GM23338 (cell line): Measurements from ENCODE around the gene C5orf34. TPM values are rescaled to one million over a fixed set of nuclear protein-coding genes. Genes with fewer than 3 reads are reported as not detected.

ENCODE experiments used
- ATAC-seq: fragments of 200-7000 bp; cut with Tn5 transposase; 3 replicates; pipeline ENCODE4 v1.9.1; 2020
- DNase-seq: peaks from one replicate; pipeline ENCODE4 v3.0.0-alpha.2; 2015; ENCODE audit warnings: low spot score
- H2AFZ ChIP-seq: fragments of 200-600 bp; sonication (generic); 2 replicates; pipeline ENCODE4 v1.8.0; 2016; ENCODE audit warnings: antibody characterized with exemption, mild to moderate bottlenecking, moderate library complexity
- H3F3A ChIP-seq: fragments of 200-600 bp; sonication (generic); replicated peaks from 2 replicates; pipeline ENCODE4 v1.8.0; 2017; ENCODE audit warnings: antibody characterized with exemption, mixed run types, low read depth
- H3K27ac ChIP-seq: fragments of 200-600 bp; sonication (generic); 2 replicates; pipeline ENCODE4 v1.6.1; 2016; ENCODE audit warnings: low read depth
- H3K27me3 ChIP-seq: fragments of 200-600 bp; sonication (generic); 2 replicates; pipeline ENCODE4 v1.8.0; 2016; ENCODE audit warnings: mild to moderate bottlenecking, mixed run types, moderate library complexity; ENCODE audit not compliant: insufficient read depth
- H3K36me3 ChIP-seq: fragments of 200-600 bp; sonication (generic); 2 replicates; pipeline ENCODE4 v1.8.0; 2016; ENCODE audit warnings: mild to moderate bottlenecking; ENCODE audit not compliant: insufficient read depth
- H3K4me1 ChIP-seq: fragments of 200-600 bp; sonication (generic); 2 replicates; pipeline ENCODE4 v1.8.0; 2016; ENCODE audit warnings: mild to moderate bottlenecking, moderate library complexity; ENCODE audit not compliant: insufficient read depth
- H3K4me2 ChIP-seq: fragments of 200-600 bp; sonication (generic); 2 replicates; pipeline ENCODE4 v1.7.1; 2017; ENCODE audit warnings: mixed run types
- H3K4me3 ChIP-seq: fragments of 200-600 bp; sonication (generic); 2 replicates; pipeline ENCODE4 v1.6.1; 2016; ENCODE audit warnings: mixed run types
- H3K79me2 ChIP-seq: fragments of 200-600 bp; sonication (generic); replicated peaks from 2 replicates; pipeline ENCODE4 v1.8.0; 2017; ENCODE audit warnings: mild to moderate bottlenecking; ENCODE audit not compliant: insufficient read depth
- H3K9me2 ChIP-seq: fragments of 200-600 bp; sonication (generic); 2 replicates; pipeline ENCODE4 v1.8.0; 2017; ENCODE audit not compliant: insufficient read depth
- H4K20me1 ChIP-seq: fragments of 200-600 bp; sonication (generic); replicated peaks from 2 replicates; pipeline ENCODE4 v1.8.0; 2017; ENCODE audit warnings: mild to moderate bottlenecking; ENCODE audit not compliant: insufficient read depth
- H3K27ac Mint-ChIP-seq: 2 replicates; pipeline ENCODE4 v1.8.0; 2020; ENCODE audit warnings: inconsistent platforms, mild to moderate bottlenecking, moderate library complexity, mixed read lengths
- H3K27me3 Mint-ChIP-seq: 3 replicates; pipeline ENCODE4 v1.8.0; 2022; ENCODE audit warnings: low read depth, mild to moderate bottlenecking, moderate library complexity, mixed read lengths, inconsistent platforms; ENCODE audit not compliant: insufficient read depth, poor library complexity
- H3K36me3 Mint-ChIP-seq: 3 replicates; pipeline ENCODE4 v1.8.0; 2021; ENCODE audit warnings: low read depth, mild to moderate bottlenecking, inconsistent platforms, moderate library complexity, mixed read lengths
- H3K4me1 Mint-ChIP-seq: 3 replicates; pipeline ENCODE4 v1.8.0; 2020; ENCODE audit warnings: mild to moderate bottlenecking, inconsistent platforms, mixed read lengths
- H3K4me3 Mint-ChIP-seq: 3 replicates; pipeline ENCODE4 v1.8.0; 2021; ENCODE audit warnings: moderate library complexity, mild to moderate bottlenecking, inconsistent platforms, mixed read lengths
- H3K9me3 Mint-ChIP-seq: 3 replicates; pipeline ENCODE4 v1.8.0; 2020; ENCODE audit warnings: moderate library complexity, mild to moderate bottlenecking, inconsistent platforms, mixed read lengths
- CREB1 ChIP-seq: fragments of 250-450 bp; sonication (Bioruptor Pico); IDR thresholded peaks from 2 replicates; pipeline ENCODE4 v1.5.0; 2020; ENCODE audit warnings: low read depth, mild to moderate bottlenecking, moderate library complexity
- EZH2 ChIP-seq: fragments of 200-600 bp; sonication (generic); IDR thresholded peaks from one replicate; pipeline ENCODE4 v1.8.0; 2017; ENCODE audit warnings: antibody characterized with exemption, mild to moderate bottlenecking, low read depth; ENCODE audit not compliant: unreplicated experiment
- EZH2phosphoT487 ChIP-seq: fragments of 200-600 bp; sonication (generic); IDR thresholded peaks from one replicate; pipeline ENCODE4 v1.8.1; 2018; ENCODE audit warnings: antibody characterized with exemption; ENCODE audit not compliant: unreplicated experiment
- JUNB ChIP-seq: IDR thresholded peaks from one replicate; pipeline ENCODE4 v1.6.1; 2016; ENCODE audit warnings: antibody characterized with exemption; ENCODE audit not compliant: unreplicated experiment
- POLR2AphosphoS5 ChIP-seq: IDR thresholded peaks from 2 replicates; pipeline ENCODE4 v1.6.1; 2016; ENCODE audit warnings: antibody characterized with exemption, low read depth
- polyA plus RNA-seq: library from polyadenylated mRNA; unstranded; fragments of >200 nt; fragmentation: Nextera tagmentation; extraction: Ambion mirVana; gene quantifications from 2 replicates; pipeline ENCODE4 v1.2.1, GENCODE V29; 2016
- total RNA-seq: library from RNA; depleted of rRNA; stranded (reverse); fragments of >200 nt; shearing (Covaris generic); gene quantifications from 2 replicates; pipeline ENCODE4 v1.2.3, GENCODE V29; 2014
- TF ChIP-seq, protein P1 (sequence below): fragments of 250-450 bp; sonication (Bioruptor Pico); IDR thresholded peaks from 2 replicates; pipeline ENCODE4 v1.5.0; 2020; ENCODE audit warnings: mild to moderate bottlenecking, moderate library complexity
- TF ChIP-seq, protein P2 (sequence below), 2 experiments: fragments of 200-600 bp in 1 of 2; sonication (generic) in 1 of 2; conservative IDR thresholded peaks; 2 replicates each; pipeline versions ENCODE4 v1.5.1 to v1.6.1; 2016 to 2017; ENCODE audit warnings: antibody characterized with exemption in 2 of 2, low read depth in 2 of 2, mild to moderate bottlenecking in 2 of 2, moderate library complexity in 1 of 2

C5orf34 gene
- total and polyA plus RNA-seq, 2 experiments from 2014 or later = 12.2 to 15.3 TPM

DNA sequence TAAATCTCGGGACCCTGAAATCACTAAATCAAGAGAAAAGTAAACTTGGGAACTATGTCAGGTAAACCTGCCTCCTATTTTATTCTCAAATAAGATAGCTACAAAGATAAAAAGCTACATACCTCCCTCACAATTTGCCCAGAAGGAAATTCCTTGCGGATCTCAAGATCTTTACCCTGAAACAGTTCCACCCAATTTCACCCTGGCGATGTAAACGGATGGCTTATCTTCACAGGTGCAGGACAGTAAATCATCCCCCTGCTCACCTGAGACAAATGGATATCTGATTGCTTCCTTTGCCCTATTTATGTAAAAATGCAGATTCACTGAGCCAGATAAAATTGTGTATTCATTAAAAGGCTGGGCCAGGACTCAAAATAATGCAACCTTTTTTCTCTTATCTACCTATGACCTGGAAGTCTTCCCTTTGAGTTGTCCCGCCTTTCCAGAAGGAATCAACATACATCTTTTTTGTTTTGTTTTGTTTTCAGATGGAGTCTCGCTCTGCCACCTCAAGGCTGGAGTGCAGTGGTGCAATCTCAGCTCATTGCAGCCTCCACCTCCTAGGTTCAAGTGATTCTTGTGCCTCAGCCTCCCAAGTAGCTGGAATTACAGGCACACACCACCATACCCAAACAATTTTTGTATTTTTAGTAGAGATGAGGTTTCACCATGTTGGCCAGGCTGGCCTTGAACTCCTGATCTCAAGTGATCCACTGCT, 45.1 kb downstream of the C5orf34 start (continued):
- TF ChIP-seq, protein P1, sequence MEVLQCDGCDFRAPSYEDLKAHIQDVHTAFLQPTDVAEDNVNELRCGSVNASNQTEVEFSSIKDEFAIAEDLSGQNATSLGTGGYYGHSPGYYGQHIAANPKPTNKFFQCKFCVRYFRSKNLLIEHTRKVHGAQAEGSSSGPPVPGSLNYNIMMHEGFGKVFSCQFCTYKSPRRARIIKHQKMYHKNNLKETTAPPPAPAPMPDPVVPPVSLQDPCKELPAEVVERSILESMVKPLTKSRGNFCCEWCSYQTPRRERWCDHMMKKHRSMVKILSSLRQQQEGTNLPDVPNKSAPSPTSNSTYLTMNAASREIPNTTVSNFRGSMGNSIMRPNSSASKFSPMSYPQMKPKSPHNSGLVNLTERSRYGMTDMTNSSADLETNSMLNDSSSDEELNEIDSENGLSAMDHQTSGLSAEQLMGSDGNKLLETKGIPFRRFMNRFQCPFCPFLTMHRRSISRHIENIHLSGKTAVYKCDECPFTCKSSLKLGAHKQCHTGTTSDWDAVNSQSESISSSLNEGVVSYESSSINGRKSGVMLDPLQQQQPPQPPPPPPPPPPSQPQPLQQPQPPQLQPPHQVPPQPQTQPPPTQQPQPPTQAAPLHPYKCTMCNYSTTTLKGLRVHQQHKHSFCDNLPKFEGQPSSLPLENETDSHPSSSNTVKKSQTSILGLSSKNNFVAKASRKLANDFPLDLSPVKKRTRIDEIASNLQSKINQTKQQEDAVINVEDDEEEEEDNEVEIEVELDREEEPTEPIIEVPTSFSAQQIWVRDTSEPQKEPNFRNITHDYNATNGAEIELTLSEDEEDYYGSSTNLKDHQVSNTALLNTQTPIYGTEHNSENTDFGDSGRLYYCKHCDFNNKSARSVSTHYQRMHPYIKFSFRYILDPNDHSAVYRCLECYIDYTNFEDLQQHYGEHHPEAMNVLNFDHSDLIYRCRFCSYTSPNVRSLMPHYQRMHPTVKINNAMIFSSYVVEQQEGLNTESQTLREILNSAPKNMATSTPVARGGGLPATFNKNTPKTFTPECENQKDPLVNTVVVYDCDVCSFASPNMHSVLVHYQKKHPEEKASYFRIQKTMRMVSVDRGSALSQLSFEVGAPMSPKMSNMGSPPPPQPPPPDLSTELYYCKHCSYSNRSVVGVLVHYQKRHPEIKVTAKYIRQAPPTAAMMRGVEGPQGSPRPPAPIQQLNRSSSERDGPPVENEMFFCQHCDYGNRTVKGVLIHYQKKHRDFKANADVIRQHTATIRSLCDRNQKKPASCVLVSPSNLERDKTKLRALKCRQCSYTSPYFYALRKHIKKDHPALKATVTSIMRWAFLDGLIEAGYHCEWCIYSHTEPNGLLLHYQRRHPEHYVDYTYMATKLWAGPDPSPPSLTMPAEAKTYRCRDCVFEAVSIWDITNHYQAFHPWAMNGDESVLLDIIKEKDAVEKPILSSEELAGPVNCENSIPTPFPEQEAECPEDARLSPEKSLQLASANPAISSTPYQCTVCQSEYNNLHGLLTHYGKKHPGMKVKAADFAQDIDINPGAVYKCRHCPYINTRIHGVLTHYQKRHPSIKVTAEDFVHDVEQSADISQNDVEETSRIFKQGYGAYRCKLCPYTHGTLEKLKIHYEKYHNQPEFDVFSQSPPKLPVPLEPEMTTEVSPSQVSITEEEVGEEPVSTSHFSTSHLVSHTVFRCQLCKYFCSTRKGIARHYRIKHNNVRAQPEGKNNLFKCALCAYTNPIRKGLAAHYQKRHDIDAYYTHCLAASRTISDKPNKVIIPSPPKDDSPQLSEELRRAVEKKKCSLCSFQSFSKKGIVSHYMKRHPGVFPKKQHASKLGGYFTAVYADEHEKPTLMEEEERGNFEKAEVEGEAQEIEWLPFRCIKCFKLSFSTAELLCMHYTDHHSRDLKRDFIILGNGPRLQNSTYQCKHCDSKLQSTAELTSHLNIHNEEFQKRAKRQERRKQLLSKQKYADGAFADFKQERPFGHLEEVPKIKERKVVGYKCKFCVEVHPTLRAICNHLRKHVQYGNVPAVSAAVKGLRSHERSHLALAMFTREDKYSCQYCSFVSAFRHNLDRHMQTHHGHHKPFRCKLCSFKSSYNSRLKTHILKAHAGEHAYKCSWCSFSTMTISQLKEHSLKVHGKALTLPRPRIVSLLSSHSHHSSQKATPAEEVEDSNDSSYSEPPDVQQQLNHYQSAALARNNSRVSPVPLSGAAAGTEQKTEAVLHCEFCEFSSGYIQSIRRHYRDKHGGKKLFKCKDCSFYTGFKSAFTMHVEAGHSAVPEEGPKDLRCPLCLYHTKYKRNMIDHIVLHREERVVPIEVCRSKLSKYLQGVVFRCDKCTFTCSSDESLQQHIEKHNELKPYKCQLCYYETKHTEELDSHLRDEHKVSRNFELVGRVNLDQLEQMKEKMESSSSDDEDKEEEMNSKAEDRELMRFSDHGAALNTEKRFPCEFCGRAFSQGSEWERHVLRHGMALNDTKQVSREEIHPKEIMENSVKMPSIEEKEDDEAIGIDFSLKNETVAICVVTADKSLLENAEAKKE (CRISPR knock-in tag) = no peak

DNA sequence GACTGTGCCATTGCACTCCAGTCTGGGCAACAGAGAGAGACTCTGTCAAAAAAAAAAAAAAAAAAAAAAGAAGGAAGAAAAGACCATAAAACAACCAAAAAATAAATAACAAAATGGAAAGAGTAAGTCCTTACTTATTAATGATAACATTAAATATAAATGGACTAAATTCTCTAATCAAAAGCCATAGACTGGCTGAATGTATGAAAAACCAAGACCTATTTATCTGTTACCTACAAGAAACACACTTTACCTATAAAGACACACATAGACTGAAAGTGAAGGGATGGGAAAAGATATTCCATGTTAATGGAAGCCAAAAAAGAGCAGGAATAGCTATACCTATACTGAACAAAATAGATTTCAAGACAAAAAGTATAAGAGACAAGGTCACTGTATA, 47.8 kb downstream of the C5orf34 start:
- Mint-ChIP-seq H3K4me1 (no peaks in the 10 kb centered on the region), H3K27ac (no peak overlapping the region), H3K36me3 (peaks cover 65% of the 10 kb centered on the region), H3K4me3 (no peak overlapping the region), H3K27me3 (no peaks in the 10 kb centered on the region), H3K9me3 (peaks cover 30% of the 10 kb centered on the region)
- Histone ChIP-seq H3K27me3 (no peaks in the 10 kb centered on the region), H3K4me1 (no peaks in the 10 kb centered on the region), H2AFZ (no peak overlapping the region), H3K27ac (no peak overlapping the region), H3K4me2 (no peak overlapping the region), H4K20me1 (peaks cover 7% of the 10 kb centered on the region; the same call in 1 of the 2 replicates), H3K36me3 (peaks cover 4% of the 10 kb centered on the region), H3K79me2 (peaks cover 23% of the 10 kb centered on the region), H3K9me2 (no peaks in the 10 kb centered on the region), H3F3A (no peaks in the 10 kb centered on the region), H3K4me3 (no peak overlapping the region)
- no peak for ATAC-seq
- no peak for DNase-seq
- TF ChIP-seq POLR2AphosphoS5 (no peak), EZH2 (no peak), CREB1 (CRISPR knock-in tag) (no peak), JUNB (no peak), EZH2phosphoT487 (no peak)
- TF ChIP-seq, protein P1 (CRISPR knock-in tag) = no peak
- TF ChIP-seq, protein P2, sequence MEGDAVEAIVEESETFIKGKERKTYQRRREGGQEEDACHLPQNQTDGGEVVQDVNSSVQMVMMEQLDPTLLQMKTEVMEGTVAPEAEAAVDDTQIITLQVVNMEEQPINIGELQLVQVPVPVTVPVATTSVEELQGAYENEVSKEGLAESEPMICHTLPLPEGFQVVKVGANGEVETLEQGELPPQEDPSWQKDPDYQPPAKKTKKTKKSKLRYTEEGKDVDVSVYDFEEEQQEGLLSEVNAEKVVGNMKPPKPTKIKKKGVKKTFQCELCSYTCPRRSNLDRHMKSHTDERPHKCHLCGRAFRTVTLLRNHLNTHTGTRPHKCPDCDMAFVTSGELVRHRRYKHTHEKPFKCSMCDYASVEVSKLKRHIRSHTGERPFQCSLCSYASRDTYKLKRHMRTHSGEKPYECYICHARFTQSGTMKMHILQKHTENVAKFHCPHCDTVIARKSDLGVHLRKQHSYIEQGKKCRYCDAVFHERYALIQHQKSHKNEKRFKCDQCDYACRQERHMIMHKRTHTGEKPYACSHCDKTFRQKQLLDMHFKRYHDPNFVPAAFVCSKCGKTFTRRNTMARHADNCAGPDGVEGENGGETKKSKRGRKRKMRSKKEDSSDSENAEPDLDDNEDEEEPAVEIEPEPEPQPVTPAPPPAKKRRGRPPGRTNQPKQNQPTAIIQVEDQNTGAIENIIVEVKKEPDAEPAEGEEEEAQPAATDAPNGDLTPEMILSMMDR (conservative IDR thresholded peaks at IDR 0.05; ENCODE audit: low read depth in 2 of 2) = no peak
